MG63 (cell line): ENCODE data around the gene ATAD1. TPM values are rescaled to one million over a fixed set of nuclear protein-coding genes. Genes with fewer than 3 reads are reported as not detected.

Experiments
- DNase-seq: peaks from one replicate; pipeline ENCODE4 v3.0.0-alpha.2; 2020
- H3K27me3 ChIP-seq: fragments of 250-450 bp; sonication (Bioruptor Pico); 2 replicates; pipeline ENCODE4 v1.5.1; 2020; ENCODE audit warnings: mild to moderate bottlenecking, moderate library complexity
- H3K36me3 ChIP-seq: fragments of 250-450 bp; sonication (Bioruptor Pico); 2 replicates; pipeline ENCODE4 v1.5.1; 2020; ENCODE audit warnings: mild to moderate bottlenecking, moderate library complexity
- H3K4me3 ChIP-seq: fragments of 250-450 bp; sonication (Bioruptor Pico); 2 replicates; pipeline ENCODE4 v1.5.1; 2020; ENCODE audit warnings: mild to moderate bottlenecking, moderate library complexity
- H3K9me3 ChIP-seq: fragments of 250-450 bp; sonication (Bioruptor Pico); 2 replicates; pipeline ENCODE4 v1.5.1; 2020; ENCODE audit warnings: mild to moderate bottlenecking, moderate library complexity
- total RNA-seq: library from RNA; depleted of rRNA; stranded (reverse); fragments of >200 nt; shearing (Covaris generic); gene quantifications from 2 replicates; pipeline ENCODE4 v1.2.3, GENCODE V29; 2014; ENCODE audit warnings: low replicate concordance; rRNA removed

ATAD1 gene
- total RNA-seq, 1 experiment from 2014 or later, result 26.9 TPM

DNA sequence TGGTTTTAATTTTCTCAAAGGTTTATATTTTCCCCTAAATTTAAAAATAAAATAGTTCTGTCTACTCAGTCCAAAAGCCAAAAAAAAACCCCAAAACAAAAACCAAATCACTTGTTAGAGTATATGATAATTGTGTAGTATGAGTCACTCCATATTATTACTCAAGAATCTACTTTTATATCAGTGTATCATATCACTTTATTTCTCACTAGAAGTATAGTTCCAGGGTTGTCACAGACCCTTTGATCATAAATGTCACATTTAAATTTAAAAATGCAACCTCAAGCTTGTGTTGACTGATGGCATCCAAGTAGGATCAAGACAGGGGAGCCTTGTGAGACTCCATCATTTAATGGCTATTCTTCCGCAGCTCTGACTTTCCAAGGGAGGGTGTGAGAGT is 97.4 kb downstream of the ATAD1 start:
- H3K4me3 ChIP-seq, result no peak overlapping the region
- no peaks in the 10 kb centered on the region for H3K9me3 ChIP-seq
- H3K36me3 ChIP-seq, result no peaks in the 10 kb centered on the region
- no peak for DNase-seq
- H3K27me3 ChIP-seq, result no peaks in the 10 kb centered on the region

DNA sequence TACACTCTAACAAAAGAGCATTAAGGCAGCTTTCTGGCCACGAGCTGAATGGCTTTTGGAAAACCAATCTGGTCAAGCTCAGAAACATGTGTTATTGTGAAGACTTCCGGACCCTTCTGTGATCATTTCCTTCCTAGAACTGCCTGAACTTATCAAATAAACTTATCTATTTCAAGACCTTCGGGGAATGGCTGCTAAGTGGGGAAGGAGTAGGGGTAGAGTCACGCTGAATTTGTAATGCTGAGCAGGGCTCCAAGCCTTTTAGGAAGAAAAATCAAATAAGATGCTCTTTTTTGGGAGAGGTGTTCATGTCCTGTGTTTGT is 101.7 kb downstream of the ATAD1 start:
- no peaks in the 10 kb centered on the region for H3K27me3 ChIP-seq
- no peaks in the 10 kb centered on the region for H3K9me3 ChIP-seq
- H3K4me3 ChIP-seq, result no peak overlapping the region
- DNase-seq, result no peak
- peaks cover 8% of the 10 kb centered on the region for H3K36me3 ChIP-seq

DNA sequence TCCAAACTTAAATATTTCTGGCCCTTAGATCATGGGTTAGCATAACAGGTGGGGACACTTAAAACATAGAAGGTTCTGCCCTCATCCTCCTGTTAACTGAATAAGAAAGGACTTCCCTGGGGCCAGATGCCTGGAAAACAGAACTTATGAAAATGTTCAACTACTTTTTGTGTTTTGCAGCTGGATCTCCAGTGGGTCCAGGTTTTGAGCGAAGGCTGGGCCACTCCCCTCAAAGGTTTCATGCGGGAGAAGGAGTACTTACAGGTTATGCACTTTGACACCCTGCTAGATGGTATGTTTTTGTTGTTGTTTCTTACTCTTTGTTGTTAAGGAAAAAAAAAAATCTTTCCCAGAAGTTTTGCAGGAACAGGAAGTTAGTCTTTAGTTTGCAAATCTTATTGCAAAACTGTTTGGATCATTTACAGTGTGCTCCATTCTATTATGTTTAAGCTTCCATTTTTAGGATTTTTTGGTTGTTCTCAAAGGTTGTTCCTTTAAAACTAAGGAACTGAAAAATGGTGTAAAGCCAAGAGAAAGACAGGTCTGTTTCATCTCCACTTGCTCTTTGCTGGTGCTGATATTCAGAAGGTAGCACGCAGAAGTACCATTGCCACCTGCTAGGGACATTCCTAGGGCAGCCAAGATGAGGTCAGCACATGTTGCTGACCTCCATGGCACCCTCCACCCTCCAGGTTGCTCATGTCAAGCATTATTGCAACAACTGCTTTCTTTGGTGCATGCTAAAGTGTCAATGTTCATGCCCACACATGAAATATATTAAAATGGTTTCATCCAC is 102.3 kb downstream of the ATAD1 start:
- Histone ChIP-seq H3K9me3 (no peaks in the 10 kb centered on the region), H3K36me3 (peaks cover 8% of the 10 kb centered on the region), H3K27me3 (no peaks in the 10 kb centered on the region), H3K4me3 (no peak overlapping the region)
- no peak for DNase-seq

DNA sequence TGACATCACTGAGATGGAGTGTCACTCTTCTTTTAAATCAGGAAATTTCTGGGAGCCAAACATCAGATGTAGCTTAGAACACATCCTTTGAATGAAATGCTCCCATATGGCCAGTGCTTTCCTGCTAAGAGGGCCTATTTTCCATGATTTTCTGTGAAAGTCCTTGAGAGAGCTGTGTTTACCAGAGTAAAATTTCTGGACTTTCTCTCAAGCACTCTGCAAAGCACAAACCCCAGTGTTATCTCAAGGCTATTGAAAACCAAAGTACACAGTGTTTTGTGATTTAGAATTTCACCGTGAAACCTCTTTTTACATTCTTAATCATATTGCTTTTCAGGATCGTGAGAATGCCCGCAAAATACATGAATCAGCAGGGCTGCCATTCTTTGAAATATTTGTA is 104.3 kb downstream of the ATAD1 start:
- Histone ChIP-seq H3K4me3 (no peak overlapping the region), H3K36me3 (peaks cover 11% of the 10 kb centered on the region), H3K27me3 (no peaks in the 10 kb centered on the region), H3K9me3 (no peaks in the 10 kb centered on the region)
- DNase-seq, result no peak

DNA sequence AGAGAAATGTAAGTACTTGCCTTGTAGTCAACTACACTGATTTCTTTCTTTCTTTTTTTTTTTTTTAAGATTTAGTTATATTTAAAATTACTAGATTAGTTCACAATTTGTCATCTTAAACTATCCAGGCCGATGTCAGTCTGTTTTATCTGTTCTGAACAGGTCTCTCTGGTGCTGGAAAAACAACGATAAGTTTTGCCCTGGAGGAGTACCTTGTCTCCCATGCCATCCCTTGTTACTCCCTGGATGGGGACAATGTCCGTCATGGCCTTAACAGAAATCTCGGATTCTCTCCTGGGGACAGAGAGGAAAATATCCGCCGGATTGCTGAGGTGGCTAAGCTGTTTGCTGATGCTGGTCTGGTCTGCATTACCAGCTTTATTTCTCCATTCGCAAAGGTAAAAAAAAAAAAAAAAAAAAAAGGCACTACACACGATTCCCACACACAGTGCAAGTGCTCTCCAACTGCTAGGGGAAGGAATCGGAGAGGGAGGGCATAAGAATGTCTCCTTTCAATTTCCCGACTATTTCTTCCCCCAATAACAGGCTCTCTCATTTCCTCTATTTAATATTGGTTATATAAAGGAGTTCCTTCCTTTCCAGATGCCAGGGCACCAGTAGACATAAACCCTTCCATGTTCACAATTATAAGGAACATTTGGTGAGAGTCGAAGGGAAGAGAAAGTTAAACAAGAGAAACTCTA is 105.0 kb downstream of the ATAD1 start:
- Histone ChIP-seq H3K27me3 (no peaks in the 10 kb centered on the region), H3K4me3 (no peak overlapping the region), H3K9me3 (no peaks in the 10 kb centered on the region), H3K36me3 (peaks cover 11% of the 10 kb centered on the region)
- DNase-seq, result no peak

DNA sequence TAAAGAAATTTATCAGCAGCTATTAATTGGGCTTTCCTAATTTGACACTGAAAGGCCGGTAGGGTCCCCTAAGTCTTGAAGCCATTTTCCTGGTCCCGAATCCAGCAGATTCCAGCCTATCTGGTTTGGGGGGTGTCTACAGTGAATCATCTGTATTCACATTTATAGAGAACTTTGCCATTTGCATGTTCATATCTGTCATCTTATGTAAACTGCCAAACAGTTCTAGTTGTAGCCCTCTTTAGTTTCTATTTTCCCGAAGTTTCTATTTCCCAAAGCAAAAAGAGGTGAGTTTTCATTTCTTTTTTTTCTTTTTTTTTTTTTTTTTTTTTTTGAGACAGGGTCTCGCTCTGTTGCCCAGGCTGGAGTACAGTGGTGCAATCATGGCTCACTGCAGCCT is 110.8 kb downstream of the ATAD1 start:
- DNase-seq, result no peak
- Histone ChIP-seq H3K36me3 (peaks cover 2% of the 10 kb centered on the region), H3K9me3 (no peaks in the 10 kb centered on the region), H3K4me3 (no peak overlapping the region), H3K27me3 (no peaks in the 10 kb centered on the region)

DNA sequence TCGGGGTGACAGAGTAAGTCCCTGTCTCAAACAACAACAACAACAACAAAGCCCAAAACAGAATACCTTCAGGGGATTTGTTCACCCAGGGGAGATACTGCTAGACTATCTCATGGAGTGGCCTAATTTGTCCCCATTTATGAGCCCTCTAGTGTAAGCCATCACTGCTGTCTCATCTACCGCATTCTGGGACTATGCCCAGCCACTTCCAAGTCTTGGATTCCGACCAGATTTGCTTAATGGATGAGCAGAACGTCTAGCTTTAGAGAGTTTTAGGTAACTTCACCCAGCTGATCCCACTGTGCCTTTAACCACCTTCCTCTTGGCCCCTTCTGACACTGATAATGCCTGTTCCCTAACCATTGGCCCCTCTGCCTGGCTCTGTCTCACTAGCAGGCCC is 111.3 kb downstream of the ATAD1 start:
- Histone ChIP-seq H3K4me3 (no peak overlapping the region), H3K27me3 (no peaks in the 10 kb centered on the region), H3K9me3 (no peaks in the 10 kb centered on the region), H3K36me3 (peaks cover 2% of the 10 kb centered on the region)
- peak; percentile 34 for DNase-seq

DNA sequence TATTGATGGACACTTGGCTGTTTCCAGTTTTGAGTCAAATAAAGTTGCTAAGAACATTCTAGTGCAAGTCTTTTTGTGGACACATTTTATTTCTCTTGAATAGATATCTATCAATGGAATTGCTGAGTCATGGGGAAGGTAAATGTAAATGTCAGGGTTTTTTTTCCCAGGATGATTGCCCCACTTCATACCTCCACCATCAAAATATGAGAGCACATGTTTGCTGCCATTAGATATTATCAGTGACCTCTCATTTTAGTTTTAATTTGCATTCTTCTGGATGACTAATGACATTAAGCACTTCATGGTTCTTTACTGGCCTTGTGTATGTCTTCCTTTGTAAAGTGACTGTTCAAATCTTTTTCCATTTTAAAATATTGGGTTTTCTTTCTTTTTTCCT is 112.7 kb downstream of the ATAD1 start:
- Histone ChIP-seq H3K36me3 (peaks cover 2% of the 10 kb centered on the region), H3K27me3 (no peaks in the 10 kb centered on the region), H3K4me3 (no peak overlapping the region), H3K9me3 (no peaks in the 10 kb centered on the region)
- DNase-seq, result no peak

DNA sequence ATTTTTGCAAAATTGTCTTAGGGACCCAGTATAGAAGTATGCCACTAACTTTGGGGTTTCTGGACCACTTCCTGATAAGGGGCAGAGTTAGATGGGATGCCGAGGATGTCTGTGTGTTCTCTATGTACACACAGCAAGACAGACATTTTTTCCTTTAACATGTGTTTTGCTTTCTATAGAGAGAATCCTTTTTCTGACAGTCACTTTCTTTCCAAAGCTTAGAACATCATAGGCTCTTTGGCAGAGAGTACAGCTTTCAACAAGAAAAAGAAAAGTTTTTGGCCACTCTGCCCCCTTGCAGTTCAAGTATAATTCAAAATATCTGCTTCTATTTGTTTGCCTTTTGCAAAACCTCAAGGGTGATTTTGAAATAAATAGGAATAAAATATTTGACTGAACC is 114.3 kb downstream of the ATAD1 start:
- H3K4me3 ChIP-seq, result no peak overlapping the region
- H3K36me3 ChIP-seq, result no peaks in the 10 kb centered on the region
- H3K9me3 ChIP-seq, result no peaks in the 10 kb centered on the region
- H3K27me3 ChIP-seq, result no peaks in the 10 kb centered on the region
- no peak for DNase-seq

DNA sequence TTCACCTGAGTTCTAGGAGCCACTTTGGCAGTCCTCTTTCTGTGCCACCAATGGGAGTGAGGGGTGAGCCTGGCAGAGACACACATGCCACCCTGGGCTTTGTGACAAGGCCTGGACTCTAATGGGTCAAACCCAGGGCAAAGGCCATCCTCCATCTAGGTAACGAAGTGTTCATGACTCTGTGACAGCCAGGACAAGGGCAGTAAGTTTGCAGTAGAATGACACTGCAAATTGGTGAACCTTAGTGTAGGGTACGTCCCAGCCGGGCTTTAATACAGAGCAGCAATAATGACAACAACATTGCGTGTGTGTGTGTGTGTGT is 115.1 kb downstream of the ATAD1 start:
- H3K4me3 ChIP-seq, result no peak overlapping the region
- DNase-seq, result no peak
- no peaks in the 10 kb centered on the region for H3K9me3 ChIP-seq

DNA sequence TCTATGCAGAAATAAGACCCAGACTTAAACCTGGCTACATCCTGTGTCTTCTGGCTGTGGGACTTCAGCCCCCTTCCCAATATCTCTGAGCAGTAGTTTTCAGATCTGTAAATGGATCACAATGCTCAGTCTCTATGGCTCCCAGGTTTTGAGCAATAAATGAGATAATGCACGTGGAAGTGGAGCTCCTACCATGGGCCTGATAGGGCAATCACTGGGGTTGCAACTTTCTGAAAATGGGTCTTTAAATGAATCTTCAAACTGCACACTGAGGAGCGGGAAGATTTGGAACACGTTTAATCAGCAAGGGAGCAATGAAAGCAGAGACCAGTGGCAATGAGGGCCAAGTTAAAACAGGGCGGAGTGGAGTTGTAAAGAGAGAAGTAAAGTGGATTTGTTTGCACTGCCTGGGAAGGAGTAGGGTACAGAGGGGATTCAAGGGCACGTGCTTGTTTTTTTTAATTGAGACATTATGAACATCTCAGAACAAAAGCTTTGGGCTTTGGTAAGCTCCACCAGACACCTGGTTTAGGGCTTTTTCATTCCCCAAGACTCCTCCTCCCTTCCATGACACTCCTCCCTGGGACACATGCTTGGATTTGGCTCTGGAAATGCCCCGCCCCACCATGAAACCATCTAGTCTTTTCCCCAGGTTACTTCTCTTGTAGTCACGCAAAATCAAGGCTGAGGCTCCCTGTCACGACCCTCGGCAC is 115.6 kb downstream of the ATAD1 start:
- DNase-seq, result no peak
- no peak overlapping the region for H3K4me3 ChIP-seq
- H3K27me3 ChIP-seq, result no peaks in the 10 kb centered on the region
- H3K36me3 ChIP-seq, result no peaks in the 10 kb centered on the region
- no peaks in the 10 kb centered on the region for H3K9me3 ChIP-seq

More for the DNA sequence above, 115.1 kb downstream of the ATAD1 start:
- H3K36me3 ChIP-seq, result no peaks in the 10 kb centered on the region
- no peaks in the 10 kb centered on the region for H3K27me3 ChIP-seq

Other genes with a start within 250 kb of the ATAD1 start
- 34.2 and 38.6 TPM in 2 replicates for gene PAPSS2, start 158.3 kb downstream of the ATAD1 start, total RNA-seq
- not detected in 2 replicates for gene KLLN, start 45.3 kb upstream of the ATAD1 start, total RNA-seq
- gene PTEN, start 45.4 kb upstream of the ATAD1 start, total RNA-seq, result 19.6 and 25.0 TPM in 2 replicates